HG03159 (cell line): ENCODE measurements around the gene ARHGEF4.

Experiments used
- ATAC-seq: cut with Tn5 transposase; IDR thresholded peaks from one replicate; pipeline ENCODE4 v1.9.1; 2021; ENCODE audit warnings: mild to moderate bottlenecking, moderate library complexity; ENCODE audit not compliant: unreplicated experiment

Gene ARHGEF4

GRCh38 chr2:130834931-130835765 is 1.6 kb upstream of the ARHGEF4 start:
- no peak for ATAC-seq

- no peak for ATAC-seq
These were observed 1.0 kb upstream of the ARHGEF4 start for GRCh38 chr2:130835766-130836015.

DNA sequence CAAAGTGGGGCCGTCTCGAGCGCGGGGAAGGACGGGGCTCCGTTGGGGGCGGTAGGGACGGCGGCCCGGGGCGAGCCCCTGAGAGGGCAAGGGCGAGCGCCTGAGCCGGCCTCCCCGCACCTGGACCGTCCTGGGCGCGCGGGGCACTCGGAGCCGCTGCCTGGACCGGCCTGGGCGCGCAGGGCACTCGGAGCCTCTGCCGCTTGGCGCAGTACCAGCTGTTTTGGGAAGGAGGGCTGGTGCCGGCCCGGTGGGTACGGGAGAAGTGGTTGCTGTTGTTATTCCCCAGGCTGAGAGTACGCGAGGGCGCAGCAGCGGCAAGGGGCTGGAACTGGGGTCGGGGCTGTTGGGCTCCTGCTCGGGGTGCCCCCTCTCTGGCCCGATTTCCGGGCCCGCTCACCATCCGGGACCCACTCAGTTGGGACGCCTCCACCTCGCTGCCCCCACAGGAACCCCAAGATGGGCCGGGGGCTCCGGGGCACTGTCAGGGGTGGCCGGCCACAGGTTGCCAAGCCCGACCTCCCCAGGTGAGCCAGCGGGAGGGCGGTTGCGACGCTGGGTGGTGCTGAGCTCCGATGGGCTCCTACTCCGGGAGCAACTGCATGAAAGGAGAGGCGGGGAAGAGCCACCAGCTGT is 579 bp downstream of the ARHGEF4 start:
- ATAC-seq: no peak

GRCh38 chr2:130837811-130838565 is 1.3 kb downstream of the ARHGEF4 start:
- ATAC-seq: no peak

DNA sequence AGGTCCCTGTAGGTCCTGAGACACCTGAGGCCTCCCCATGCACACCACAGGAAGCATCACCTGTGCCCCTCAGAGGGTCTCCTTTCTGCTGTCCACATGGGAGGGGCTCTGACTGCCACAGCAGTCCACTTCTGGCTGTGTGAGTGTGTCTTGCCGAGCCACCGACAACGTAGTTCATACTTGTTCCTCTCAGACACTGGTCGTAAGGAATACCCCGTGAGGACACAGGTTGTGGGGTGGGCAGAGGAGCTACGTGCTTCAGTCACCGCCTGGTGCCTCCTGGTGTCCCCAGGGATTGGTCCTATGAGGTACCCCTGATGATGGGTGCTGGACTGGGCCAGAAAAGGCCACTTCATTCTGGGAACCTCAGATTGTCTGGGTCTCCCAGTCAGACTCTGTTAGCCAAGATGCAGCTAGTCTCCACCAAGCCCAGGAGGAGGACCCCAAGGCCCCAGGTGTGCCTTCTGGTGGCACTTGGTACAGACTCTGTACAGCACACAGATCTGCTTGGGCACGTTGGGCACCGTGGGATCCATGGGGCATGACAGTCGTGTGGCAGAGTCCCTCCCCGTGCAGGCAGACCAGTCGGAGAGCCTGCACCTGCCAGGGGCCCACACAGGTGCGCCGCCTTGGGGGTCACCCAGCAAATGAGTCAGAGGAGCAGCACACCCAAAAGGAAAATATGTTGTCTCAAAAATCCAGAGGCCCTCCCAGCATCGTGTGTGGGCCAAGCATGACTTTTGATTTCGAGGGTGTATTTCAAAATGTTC is 2.5 kb downstream of the ARHGEF4 start:
- ATAC-seq: no peak

- ATAC-seq: no peak
These were observed 3.8 kb downstream of the ARHGEF4 start for GRCh38 chr2:130840506-130840905.

DNA sequence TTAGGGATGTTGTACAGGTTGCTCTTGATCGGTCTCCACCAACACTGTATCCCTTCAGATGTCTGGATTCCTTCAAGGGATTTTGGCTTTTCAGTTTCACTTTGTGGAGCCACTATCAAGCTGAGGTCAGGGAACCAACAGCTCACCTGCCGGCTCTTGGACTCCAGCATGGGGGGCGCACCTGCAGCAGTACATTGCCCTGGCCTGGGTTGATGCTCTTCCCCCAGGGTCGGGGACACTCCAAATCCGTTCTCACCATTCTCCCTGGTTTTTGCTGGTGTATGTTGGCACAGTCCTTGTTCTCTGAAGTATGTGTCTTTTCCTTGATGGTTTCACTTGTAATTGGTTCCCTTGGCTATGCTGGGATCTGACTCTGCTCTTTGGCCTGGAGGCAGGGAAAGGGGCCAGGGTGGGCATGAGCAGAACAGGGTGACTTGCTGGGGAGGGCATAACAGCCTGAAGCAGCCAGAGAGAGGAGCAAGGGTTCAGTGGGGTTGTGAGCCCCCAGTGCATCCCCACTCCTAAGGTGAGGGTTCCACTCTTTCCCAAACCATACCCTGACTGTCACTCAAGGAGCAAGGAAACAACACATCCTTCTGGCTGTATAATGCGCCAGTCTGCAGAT is 5.1 kb downstream of the ARHGEF4 start:
- ATAC-seq: no peak

- no peak for ATAC-seq
These were observed 6.1 kb downstream of the ARHGEF4 start for GRCh38 chr2:130842770-130843169.

- no peak for ATAC-seq
These were observed 6.7 kb downstream of the ARHGEF4 start for GRCh38 chr2:130843321-130843985.

DNA sequence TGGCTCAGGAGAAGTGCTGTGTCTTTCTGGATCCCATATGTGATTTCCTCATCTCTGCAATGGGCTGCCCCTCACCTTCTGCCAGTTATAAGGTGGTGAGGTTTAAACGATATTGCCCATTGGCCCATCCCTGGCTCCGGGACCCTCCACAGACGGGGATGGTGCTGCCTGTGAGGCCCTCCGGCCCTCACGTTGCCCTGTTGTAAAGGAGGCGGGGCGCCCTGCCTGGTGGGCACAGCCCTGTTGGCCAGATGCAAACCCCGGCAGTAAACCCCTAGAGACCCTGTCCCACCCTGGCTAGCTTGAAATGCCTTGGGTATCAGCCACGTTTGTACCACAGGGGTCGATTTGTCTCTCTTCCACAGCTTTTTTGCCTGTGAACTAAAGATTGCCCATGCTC is 7.4 kb downstream of the ARHGEF4 start:
- ATAC-seq: no peak

DNA sequence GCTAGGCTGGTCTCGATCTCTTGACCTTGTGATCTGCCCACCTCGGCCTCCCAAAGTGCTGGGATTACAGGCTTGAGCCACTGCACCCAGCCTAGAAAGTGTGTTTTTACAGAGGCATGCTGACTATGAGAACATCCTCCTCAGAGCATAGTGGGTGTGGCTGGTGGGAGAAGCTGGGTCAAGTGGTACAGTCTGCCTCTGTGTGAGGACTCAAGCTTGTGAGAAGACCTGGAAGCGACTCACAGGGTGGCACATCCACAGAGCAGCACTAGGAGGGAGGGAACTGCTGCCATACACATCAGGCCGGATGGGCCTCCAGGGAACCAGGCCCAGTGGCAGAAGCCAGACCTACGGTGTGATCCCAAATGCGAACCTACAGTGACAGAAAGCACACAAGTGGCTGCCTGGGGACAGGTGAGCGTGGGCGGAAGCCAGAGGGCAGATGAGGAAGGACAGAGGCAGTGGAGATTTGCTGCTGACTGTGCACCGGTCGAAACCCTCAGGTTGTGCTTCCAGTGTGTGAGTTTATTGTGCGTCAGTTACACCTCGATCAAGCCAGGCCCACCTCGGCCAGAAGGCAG is 8.9 kb downstream of the ARHGEF4 start:
- no peak for ATAC-seq

DNA sequence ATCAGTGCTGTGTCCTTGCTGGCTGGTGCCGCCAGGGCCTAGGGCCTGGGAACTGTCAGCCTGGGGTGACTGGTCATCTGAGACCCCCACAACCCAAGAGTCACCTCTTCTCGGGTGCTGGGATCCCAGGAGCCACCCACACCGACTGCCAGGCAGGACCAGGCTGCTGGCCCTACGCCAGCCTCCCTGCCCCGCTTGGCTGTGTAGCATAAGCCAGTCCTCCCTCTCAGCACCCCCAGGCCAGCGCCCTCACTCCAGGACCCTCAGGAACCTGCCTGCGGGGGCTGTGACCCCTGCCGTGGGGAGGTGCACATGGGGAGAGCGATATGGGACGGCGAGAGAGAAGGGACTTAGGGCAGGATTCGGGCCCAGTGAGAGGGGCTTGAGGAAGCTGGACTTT is 9.5 kb downstream of the ARHGEF4 start:
- ATAC-seq: no peak

- ATAC-seq: no peak
These were observed 10.1 kb downstream of the ARHGEF4 start for GRCh38 chr2:130846686-130847375.

- ATAC-seq: no peak
These were observed 11.2 kb downstream of the ARHGEF4 start for GRCh38 chr2:130847776-130848525.

DNA sequence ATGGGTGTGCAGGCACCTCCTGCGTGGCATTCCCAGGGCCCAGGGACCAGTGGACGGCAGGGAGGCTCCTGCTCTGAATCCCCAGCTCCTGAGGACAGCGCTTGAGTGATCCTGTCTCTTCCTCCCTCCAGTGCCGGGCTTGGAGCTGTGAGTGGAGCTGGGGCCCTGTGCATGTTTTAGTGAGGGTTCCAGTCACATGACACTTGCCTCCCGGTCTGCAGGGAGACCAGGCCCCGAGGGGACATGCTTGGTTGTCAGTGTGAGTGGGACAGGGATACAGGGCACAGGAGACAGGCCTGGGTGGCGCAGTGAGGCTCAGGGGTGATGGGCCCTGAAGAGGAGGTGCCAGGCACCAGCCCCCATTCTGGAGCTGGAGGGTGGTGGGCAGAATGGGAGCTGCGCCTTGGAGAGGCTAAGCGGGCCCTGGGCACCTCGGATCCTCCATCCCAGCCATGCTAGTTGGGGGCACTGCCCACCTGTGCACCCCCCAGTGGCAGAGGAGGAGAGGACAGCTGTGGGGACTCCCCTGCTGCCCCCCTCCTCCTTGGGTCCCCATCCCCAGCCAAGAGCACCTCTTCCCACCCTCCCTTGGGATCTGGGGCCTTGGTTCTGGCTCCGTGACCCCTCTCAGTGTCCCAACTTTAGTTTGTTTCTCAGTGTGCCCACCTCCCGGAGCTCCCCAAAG is 12.0 kb downstream of the ARHGEF4 start:
- ATAC-seq: no peak

GRCh38 chr2:130849896-130850787 is 13.4 kb downstream of the ARHGEF4 start:
- ATAC-seq: no peak
